GM12875 (cell line): ENCODE data around the gene HSF4.

ENCODE experiments used
- H3K4me3 ChIP-seq: one replicate; pipeline ENCODE4 v1.5.1; 2011; ENCODE audit warnings: low read depth, low read length, control low read depth
- TF ChIP-seq, protein P1 (sequence below): IDR thresholded peaks from 2 replicates; pipeline ENCODE4 v1.5.1; 2011; ENCODE audit warnings: low read depth, mild to moderate bottlenecking, control low read depth, inconsistent platforms, low read length, moderate library complexity, borderline replicate concordance; ENCODE audit not compliant: insufficient read depth

HSF4 gene

DNA sequence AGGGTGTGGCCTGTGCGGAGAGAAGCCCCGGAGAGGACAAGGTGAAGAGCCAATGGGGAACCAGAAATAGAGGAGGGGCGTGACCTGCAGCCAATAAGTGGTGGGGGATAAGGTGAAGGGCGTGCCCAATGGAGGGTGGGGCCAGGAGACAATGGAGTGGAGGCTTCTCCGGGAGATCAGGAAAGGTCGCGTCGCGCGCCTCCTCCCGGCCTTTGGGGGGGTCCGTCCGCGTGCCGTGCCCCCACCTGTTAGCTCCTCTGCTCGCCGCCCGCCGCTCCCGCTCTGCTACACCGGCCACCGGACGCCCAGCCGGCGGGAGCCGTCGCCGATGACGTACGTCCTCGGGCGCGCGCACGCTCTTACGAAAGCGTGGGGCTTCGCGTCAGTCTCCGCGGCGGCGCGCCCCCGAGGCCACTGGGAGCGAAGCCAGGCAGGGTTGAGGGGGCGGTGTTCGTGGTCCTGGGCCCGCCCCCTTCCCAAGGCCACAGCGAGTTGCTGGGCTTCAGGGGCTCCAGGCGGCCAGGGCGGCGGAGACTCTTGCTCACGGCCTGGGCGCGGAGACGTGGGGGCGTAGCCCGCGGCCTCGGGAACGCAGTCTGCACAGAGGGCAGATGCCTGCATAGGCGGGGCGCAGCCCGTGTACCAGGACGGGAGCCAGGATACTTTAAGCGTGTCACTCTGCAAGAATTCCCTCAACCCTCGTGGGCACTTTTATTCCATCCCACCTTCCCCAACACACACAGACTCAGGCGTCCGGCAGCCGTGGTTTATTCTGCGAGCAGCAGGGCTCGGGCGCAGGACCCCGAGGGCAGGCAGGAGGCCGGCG, 19.3 kb downstream of the HSF4 start, which contains the start of gene MATCAP1:
TSS of gene MATCAP1 (minus strand) at position 337 of the 826 bp plus-strand sequence. CDS start 3,353 bp downstream, outside the sequence.
- H3K4me3 ChIP-seq = peak within 1 kb of the TSS; percentile 84
- TF ChIP-seq, protein P1, sequence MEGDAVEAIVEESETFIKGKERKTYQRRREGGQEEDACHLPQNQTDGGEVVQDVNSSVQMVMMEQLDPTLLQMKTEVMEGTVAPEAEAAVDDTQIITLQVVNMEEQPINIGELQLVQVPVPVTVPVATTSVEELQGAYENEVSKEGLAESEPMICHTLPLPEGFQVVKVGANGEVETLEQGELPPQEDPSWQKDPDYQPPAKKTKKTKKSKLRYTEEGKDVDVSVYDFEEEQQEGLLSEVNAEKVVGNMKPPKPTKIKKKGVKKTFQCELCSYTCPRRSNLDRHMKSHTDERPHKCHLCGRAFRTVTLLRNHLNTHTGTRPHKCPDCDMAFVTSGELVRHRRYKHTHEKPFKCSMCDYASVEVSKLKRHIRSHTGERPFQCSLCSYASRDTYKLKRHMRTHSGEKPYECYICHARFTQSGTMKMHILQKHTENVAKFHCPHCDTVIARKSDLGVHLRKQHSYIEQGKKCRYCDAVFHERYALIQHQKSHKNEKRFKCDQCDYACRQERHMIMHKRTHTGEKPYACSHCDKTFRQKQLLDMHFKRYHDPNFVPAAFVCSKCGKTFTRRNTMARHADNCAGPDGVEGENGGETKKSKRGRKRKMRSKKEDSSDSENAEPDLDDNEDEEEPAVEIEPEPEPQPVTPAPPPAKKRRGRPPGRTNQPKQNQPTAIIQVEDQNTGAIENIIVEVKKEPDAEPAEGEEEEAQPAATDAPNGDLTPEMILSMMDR = no peak

DNA sequence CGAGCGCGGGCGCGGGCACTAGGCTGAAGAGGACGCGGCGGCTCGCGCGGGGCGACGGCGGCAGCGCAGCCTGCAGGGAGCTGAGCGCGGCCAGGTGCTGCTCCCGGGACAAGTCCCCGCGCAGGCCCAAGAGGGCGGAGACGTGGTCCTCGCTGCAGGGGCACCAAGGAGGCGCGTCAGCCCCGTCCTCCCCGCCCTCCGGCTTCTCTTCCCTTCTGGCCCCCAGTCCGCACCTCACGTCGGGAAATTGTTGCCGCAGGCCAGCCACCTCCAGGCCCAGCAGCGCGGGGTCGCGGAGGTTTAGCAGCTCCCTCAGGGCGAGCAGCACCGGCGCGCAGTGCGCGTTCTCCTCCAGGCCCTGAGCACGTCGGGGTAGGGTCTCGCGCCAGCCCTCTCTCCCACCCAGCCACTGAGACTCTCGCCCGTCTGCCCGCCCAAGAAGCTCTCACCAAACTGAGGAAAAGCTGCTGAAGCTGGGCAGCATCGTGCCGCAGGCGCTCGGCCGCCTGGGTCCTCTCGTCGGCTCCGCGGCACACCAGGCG, 20.0 kb downstream of the HSF4 start:
- TF ChIP-seq, protein P1 = no peak

DNA sequence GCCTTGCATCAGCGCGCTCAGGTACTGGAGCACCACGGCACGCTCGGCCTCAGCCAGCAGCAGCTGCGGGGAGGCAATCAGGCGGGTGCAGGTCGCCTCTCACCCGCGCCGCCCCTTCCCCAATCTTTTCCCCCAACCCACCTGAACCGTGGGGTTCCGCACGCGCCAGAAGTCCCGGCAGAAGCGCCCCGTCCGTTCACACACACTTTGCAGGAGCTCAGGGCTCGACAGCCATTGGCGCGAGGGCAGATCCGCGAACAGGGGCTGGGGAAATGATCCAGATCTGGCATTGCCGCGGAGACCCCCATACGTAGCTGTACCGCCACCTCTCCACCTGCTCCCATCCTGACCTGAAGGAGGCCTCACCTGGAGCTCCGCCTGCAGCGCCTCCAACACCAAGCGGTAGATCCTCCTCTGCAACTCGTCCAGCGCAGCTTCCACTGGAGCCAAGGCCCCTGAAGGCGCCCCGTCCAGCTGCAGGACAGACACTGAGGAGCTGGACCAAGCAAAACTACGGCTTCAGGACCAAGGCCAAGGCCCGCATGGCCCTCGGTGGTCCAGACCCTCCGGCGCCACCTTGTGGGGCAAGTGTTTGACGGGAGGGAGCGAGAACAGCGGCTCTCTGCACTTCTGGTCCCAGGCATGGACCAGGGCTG, 20.6 kb downstream of the HSF4 start:
- no peak overlapping the region for H3K4me3 ChIP-seq
- TF ChIP-seq, protein P1 = peak; percentile 93

More for the DNA sequence above, 20.0 kb downstream of the HSF4 start:
- peak overlapping the region; percentile 84 for H3K4me3 ChIP-seq

DNA sequence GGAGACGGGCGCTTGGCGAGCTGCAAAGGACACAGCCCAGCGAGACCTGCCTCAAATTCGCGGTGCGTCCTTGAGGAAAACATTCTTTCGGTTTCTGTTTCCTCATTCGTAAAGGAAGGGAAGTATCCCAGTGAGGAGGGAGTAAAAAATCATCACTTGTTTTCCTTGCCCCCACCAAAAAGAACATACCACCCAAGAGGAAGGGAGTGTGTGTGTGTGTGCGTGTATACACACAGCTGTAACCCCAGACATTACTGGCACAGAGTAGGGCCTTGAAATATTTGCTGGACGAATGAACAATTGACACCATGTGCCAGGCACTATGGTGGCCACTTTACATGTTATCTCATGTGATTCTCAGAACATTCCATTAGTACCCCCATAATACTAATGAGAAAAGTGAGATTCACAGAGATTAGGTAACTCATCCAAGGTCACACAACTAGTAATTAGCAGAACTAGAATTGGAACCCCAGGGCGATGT, 21.1 kb downstream of the HSF4 start:
- no peak overlapping the region for H3K4me3 ChIP-seq
- TF ChIP-seq, protein P1 = no peak

DNA sequence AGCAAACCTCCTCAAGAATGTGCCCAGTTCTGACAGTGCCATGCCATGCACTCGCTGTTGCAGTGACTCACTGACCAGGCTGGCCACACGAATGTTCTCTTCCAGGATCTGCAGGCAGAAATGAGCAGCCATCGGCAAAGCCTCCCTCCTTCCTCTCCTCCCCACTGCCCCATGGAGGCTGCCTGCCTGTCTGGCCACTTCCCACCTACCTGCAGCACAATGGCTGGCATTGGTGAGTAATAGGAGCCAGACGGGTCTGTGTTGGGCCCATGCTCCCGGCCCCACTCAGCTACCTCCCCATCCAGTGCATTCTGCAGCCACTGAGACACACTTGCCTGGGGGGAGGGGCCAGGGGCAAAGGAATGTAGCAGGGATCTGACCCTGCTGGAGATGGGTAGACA, 22.0 kb downstream of the HSF4 start:
- TF ChIP-seq, protein P1 = no peak

DNA sequence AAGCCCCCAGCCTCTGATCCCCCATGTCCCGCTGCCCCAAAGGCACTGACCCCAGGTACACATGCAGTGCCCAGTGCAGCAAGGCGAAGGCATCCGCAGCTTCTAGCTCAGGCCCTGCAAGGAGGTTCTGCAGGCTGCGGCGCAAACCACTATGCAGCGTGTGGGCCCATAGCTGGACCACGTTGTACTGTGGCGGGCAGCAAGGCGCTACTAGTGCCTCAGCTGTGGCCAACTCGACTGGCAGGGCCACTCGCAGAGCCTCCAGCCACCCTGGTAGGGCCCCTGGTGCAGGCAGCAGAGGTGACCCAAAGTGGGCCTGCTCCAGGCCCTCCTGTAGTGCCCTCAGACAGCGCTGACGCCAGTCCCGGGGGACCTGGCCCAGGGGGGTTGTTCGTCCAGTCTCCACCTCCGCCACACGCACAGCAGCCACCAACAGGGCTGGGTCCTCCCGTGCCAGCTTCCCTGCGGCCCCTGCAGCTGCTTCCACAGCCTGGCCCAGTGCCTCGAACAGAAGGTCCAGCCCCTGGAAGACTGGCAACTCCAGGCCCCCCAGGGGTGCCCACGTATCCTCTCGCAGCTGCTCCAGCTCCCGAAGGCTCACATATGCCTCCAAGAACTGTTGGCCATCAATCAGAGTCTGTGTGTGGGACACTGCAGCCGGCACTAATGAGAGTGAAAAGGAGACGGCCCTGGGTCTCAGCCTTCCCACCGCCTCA, 22.8 kb downstream of the HSF4 start:
- TF ChIP-seq, protein P1 = no peak
- no peak overlapping the region for H3K4me3 ChIP-seq

More for the DNA sequence above, 22.0 kb downstream of the HSF4 start:
- H3K4me3 ChIP-seq = no peak overlapping the region
